Measurements from ENCODE around the gene PLPPR1. TPM values are rescaled to one million over a fixed set of nuclear protein-coding genes. Genes with fewer than 3 reads are reported as not detected.

PLPPR1 gene
- total and polyA plus RNA-seq, 10 donors = not detected

DNA sequence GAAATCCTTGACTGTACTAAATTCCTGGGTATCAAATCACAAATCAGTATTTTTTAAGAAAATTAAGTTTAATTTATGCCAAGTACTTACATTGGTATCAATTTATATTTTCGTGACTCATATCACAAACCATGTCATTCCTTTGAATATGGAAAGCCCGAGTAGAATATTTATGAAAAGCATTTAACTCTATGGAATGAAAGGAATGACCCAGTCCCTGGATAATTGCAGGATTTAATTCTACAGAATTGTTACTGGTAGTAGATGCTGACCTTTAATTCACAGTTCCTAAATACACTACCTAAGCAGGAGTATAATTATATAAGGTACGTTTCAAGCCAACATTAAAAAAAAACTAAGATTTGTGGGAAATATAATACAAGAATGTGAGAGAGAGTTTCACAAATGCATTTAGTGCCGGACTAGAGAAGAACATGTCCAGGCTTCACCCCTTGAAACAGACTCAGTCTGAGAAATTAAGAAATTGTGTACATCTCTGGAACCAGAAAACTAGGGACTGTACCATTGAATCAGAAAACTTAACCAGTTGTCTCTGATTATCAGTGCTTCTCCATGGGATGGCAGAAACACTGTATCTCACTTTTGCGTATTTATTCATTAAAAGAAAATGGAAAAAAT, 28.5 kb upstream of the PLPPR1 start:
- Histone ChIP-seq H3K9me3 (no peaks in the 10 kb centered on the region), H3K36me3 (no peaks in the 10 kb centered on the region), H3K27me3 (replicated peaks in 1 of 7) (no peaks in the 10 kb centered on the region), H3K27ac (no peak overlapping the region), H3K4me3 (no peak overlapping the region), H3K4me1 (no peaks in the 10 kb centered on the region)
- intact Hi-C loops (cut with DNase I; ENCODE audit: low total_unique reads) = no loop called here
- 81 to 85% (median 84%) methylated on average over 5 of the region's 5 CpGs for WGBS, 5 donors
- TF ChIP-seq POLR2A (IDR thresholded peaks at IDR 0.05) (no peak), POLR2AphosphoS5 (IDR thresholded peaks at IDR 0.05) (no peak)
- DNase-seq = no peak

DNA sequence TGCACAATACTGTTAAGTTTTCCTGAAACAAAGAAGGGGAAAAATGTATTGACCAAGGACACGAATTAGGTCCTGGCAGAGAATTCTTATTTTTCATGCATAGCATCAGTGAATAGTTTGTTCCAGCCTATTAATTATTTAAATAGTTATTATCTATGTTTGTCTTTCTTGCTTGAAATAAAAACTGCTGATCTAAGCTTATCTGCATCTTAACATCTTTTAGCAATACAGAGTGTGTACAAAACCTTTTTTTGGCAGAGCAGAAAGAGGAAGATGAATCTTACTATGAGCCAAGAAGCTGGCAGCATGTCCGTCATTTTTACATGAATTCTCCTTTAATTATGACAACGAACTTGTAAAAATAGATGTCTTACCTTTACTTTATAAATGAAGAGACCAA, 23.3 kb upstream of the PLPPR1 start:
- WGBS, 5 donors = 77 to 86% (median 81%) methylated on average over 3 of the region's 3 CpGs
- no peak for DNase-seq
- TF ChIP-seq POLR2AphosphoS5 (IDR thresholded peaks at IDR 0.05) (no peak), POLR2A (IDR thresholded peaks at IDR 0.05) (no peak)
- TF ChIP-seq, protein P1, sequence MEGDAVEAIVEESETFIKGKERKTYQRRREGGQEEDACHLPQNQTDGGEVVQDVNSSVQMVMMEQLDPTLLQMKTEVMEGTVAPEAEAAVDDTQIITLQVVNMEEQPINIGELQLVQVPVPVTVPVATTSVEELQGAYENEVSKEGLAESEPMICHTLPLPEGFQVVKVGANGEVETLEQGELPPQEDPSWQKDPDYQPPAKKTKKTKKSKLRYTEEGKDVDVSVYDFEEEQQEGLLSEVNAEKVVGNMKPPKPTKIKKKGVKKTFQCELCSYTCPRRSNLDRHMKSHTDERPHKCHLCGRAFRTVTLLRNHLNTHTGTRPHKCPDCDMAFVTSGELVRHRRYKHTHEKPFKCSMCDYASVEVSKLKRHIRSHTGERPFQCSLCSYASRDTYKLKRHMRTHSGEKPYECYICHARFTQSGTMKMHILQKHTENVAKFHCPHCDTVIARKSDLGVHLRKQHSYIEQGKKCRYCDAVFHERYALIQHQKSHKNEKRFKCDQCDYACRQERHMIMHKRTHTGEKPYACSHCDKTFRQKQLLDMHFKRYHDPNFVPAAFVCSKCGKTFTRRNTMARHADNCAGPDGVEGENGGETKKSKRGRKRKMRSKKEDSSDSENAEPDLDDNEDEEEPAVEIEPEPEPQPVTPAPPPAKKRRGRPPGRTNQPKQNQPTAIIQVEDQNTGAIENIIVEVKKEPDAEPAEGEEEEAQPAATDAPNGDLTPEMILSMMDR (IDR thresholded peaks at IDR 0.05 in 8 of 11, conservative IDR thresholded peaks at IDR 0.05 in 3 of 11) = no peak
- intact Hi-C loops (cut with DNase I; ENCODE audit: low total_unique reads) = no loop called here
- no peaks in the 10 kb centered on the region for H3K4me1 ChIP-seq
- H3K4me3 ChIP-seq = no peak overlapping the region
- peaks cover 0 to 26% (median 19%) of the 10 kb centered on the region in 8 donors for H3K9me3 ChIP-seq
- no peaks in the 10 kb centered on the region for H3K27me3 ChIP-seq (replicated peaks in 1 of 7)
- H3K36me3 ChIP-seq = no peaks in the 10 kb centered on the region
- H3K27ac ChIP-seq = no peak overlapping the region

DNA sequence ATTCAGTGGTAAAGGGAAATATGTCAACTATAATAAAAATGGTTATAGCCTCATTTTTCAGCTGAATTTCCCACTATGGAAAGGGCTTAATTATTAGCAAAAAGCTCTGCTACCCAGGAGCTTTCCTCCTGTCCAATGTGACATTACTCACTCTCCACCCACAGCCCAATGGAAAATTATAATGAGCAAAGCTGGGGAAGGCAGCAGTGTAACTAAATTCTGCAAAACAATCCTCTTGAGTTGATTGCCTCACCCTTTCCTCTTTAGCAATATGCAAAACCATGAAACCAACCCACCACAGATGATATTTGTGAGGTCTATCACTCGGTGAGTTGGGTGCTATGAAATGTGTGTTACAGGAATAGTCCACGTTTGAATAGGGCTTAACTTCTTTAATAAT, 14.0 kb upstream of the PLPPR1 start:
- Histone ChIP-seq H3K4me3 (no peak overlapping the region), H3K27me3 (replicated peaks in 1 of 7) (no peaks in the 10 kb centered on the region), H3K36me3 (no peaks in the 10 kb centered on the region), H3K27ac (no peak overlapping the region), H3K4me1 (no peaks in the 10 kb centered on the region), H3K9me3 (no peaks in the 10 kb centered on the region)
- TF ChIP-seq POLR2A (IDR thresholded peaks at IDR 0.05) (no peak), POLR2AphosphoS5 (IDR thresholded peaks at IDR 0.05) (no peak)
- TF ChIP-seq, protein P1 (IDR thresholded peaks at IDR 0.05 in 8 of 11, conservative IDR thresholded peaks at IDR 0.05 in 3 of 11) = no peak
- no peak for DNase-seq
- 37 to 59% (median 52%) methylated on average over 2 of the region's 2 CpGs for WGBS, 5 donors
- intact Hi-C loops (cut with DNase I; ENCODE audit: low total_unique reads) = no loop called here

DNA sequence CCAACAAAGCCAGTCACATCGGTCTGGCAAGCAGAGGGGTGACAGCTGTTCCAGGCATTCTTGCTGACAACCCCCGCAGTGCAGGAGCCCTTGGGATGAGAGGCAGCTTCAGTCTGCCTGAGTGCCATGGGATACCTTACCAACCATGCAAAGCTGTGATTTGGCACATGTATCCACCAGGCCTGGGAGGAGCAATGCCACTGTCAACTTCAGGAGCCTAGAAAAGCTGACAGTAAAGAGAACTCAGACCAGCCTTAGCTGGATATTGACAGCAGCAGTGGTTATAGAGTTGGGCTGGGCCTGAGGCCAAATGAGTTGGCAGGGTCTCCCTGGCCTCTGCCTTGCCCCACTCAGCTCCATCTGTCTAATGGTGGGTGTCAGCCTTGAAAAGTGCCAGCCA, 10.1 kb upstream of the PLPPR1 start:
- Histone ChIP-seq H3K27ac (no peak overlapping the region), H3K27me3 (replicated peaks in 1 of 7) (no peaks in the 10 kb centered on the region), H3K36me3 (no peaks in the 10 kb centered on the region), H3K9me3 (no peaks in the 10 kb centered on the region), H3K4me1 (no peaks in the 10 kb centered on the region), H3K4me3 (no peak overlapping the region)
- TF ChIP-seq POLR2AphosphoS5 (IDR thresholded peaks at IDR 0.05) (no peak), POLR2A (IDR thresholded peaks at IDR 0.05) (no peak)
- TF ChIP-seq, protein P1 (IDR thresholded peaks at IDR 0.05 in 8 of 11, conservative IDR thresholded peaks at IDR 0.05 in 3 of 11) = no peak
- DNase-seq = no peak
- intact Hi-C loops (cut with DNase I; ENCODE audit: low total_unique reads) = no loop called here
- 68 to 79% (median 70%) methylated on average over 2 of the region's 2 CpGs for WGBS, 5 donors
